GM13976 (cell line): ENCODE results near the gene LRCOL1.

Experiments used
- DNase-seq: peaks from one replicate; pipeline ENCODE4 v3.0.0; 2012; ENCODE audit warnings: low spot score
- in situ Hi-C: fragments of 300-500 bp; cut with MboI; formaldehyde crosslinking; loops from one replicate; pipeline ENCODE4 v1.12.0; 2022; ENCODE audit warnings: low sequenced_read_pairs, mixed read lengths, inconsistent platforms; ENCODE audit not compliant: unreplicated experiment
- TF ChIP-seq, protein P1 (sequence below): IDR thresholded peaks from 2 replicates; pipeline ENCODE4 v1.5.1; 2012; ENCODE audit warnings: borderline replicate concordance, mild to moderate bottlenecking; ENCODE audit not compliant: insufficient read depth; ENCODE audit errors: extremely low read depth, missing control alignments, control extremely low read depth

The LRCOL1 gene

DNA sequence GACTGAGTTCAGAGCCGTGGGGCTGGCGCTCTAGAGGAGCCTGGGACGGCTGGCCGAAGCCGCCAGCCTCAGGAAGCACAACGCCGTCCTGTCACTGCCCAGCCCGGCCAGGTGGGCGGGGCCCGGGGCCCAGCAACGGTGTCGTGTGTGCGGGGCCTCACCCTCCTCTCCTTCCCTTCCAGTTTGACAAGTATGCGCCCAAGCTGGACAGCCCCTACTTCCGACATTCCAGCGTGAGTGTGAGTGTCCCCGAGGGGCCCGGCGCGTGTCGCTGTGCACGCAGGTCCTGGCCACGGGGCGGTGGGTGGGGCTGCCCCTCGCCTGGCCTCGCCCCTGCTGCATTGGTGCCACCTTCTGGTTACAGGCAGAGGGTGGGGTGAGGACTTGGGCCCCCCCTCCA is 38.3 kb downstream of the LRCOL1 start:
- TF ChIP-seq, protein P1, sequence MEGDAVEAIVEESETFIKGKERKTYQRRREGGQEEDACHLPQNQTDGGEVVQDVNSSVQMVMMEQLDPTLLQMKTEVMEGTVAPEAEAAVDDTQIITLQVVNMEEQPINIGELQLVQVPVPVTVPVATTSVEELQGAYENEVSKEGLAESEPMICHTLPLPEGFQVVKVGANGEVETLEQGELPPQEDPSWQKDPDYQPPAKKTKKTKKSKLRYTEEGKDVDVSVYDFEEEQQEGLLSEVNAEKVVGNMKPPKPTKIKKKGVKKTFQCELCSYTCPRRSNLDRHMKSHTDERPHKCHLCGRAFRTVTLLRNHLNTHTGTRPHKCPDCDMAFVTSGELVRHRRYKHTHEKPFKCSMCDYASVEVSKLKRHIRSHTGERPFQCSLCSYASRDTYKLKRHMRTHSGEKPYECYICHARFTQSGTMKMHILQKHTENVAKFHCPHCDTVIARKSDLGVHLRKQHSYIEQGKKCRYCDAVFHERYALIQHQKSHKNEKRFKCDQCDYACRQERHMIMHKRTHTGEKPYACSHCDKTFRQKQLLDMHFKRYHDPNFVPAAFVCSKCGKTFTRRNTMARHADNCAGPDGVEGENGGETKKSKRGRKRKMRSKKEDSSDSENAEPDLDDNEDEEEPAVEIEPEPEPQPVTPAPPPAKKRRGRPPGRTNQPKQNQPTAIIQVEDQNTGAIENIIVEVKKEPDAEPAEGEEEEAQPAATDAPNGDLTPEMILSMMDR, result no peak
- no peak for DNase-seq
- in situ Hi-C loops, result no loop called here

DNA sequence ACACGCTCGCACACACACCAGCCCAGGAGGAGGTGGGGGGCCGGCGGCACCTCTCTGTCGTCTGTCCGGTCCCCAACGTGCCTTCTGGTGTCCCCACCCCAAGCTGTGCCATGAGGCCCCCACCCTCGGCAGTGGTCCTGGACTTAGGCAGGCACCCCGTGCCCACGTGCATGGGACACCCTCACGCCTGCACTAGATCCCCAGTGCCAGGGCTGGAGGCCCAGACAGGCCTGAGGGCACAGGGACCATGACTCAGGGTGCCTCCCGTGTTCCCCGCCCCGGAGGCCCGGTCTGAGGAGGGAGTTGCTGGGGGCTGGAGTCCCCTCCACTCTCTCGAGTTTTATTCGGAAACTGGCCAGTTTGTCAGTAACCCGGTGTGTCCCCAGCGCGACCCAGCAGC is 38.8 kb downstream of the LRCOL1 start:
- no peak for DNase-seq
- TF ChIP-seq, protein P1, result no peak
- in situ Hi-C loops, result no loop called here

DNA sequence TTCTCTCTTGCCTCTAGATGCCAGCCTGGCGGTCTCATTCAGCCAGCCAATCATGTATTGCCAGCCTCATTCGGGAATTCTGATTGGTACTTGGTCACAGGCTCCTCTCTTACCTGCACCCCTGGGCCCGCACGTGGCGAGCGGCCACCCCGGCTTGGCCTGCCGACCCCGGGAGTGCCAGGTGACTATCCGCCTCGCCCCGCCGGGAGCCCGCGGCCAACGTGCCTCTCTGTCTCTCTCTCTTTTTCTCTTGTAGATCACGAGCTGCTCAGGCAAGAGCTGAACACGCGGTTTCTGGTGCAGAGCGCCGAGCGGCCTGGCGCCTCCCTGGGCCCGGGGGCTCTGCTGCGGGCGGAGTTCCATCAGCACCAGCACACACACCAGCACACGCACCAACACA is 39.3 kb downstream of the LRCOL1 start:
- DNase-seq, result no peak
- in situ Hi-C loops, result no loop called here
- TF ChIP-seq, protein P1, result no peak

DNA sequence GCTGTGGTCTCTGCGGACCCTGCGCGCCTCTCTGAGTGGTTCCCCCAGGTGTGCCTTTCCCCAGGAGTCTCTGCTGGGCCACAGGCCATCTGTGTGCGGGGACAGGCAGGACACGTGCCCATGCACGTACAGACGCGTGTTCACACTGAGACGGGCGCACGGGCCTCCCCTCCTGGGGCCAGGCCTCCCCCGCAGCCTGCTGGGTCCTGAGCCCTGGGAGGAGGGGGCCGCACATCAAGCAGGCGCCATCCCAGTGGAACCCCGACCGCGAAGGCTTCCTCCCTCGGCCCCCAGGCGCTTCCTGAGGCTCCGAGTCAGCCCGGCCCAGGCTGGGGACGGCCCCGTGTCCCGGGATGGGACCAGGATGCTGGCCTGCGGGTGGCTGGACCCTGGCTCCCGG is 39.7 kb downstream of the LRCOL1 start:
- in situ Hi-C loops, result no loop called here
- TF ChIP-seq, protein P1, result no peak
- no peak for DNase-seq

DNA sequence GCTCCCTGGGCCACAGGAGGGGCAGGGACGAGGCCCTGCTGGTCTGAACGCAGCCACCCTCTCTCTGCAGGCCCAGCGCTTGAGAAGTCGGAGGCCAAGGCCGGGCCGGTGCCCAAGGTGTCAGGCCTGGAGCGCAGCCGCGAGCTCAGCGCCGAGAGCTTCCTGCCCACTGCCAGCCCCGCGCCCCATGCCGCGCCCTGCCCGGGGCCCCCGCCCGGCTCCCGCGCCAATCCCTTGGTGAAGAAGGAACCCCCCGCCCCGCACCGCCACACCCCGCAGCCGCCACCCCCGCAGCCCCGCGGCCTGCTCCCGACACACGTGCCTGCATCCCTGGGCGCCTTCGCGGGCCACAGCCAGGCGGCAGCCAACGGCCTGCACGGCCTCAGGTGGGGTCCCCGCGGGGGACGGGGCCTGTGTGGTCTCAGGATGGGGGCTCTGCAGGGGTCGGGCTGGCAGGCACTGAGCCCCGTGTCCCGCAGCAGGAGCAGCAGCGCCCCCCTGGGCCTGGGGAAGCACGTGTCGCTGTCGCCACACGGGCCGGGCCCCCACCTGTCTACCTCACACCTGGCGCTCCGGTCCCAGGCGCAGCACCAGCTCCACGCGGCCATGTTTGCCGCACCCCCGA is 40.4 kb downstream of the LRCOL1 start:
- TF ChIP-seq, protein P1, result no peak

DNA sequence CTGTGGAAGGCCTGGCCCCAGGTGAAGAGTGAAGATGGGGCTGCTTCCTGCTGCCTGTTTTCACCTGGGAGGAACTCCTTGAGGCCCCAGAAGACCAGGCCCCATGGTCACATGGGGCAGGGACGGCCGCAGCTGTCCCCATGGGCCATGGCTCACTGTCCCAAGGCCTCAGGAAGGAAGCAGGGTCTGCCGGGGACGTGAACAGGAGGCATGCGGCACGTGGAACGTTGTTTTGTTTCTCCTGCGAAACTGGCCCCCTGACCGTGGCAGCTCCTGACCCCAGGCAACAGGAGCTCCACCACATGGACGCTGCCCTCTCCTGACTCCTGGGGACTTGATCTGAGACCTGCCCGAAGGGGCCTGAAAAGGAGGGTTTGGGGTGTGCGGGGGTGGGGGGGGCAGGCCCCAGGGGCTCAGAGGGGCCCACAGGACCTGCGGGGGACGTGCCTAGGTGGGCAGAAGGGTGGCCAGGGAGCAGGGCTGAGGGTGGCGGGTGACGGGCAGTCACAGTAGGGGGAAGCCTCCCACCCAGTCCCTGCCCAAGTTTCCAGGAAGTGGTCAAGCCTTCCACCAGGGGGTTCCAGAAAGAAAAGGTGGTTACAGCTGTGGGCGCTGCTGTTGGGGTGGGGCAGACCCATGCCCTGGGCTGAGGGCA is 41.4 kb downstream of the LRCOL1 start:
- in situ Hi-C loops, result no loop called here
- no peak for DNase-seq
- TF ChIP-seq, protein P1, result no peak

More for the DNA sequence above, 40.4 kb downstream of the LRCOL1 start:
- DNase-seq, result no peak
- in situ Hi-C loops, result no loop called here
